H9 (cell line): ENCODE data around the gene ZNF766. TPM values are rescaled to one million over a fixed set of nuclear protein-coding genes. Genes with fewer than 3 reads are reported as not detected.

Experiments used
- DNase-seq: peaks from one replicate; pipeline ENCODE4 v3.0.0-alpha.2; 2017
- H2AFZ ChIP-seq: one replicate; pipeline ENCODE4 v1.6.1; 2013; ENCODE audit warnings: mild to moderate bottlenecking, low read length, control low read depth, moderate library complexity
- H2AK5ac ChIP-seq: 2 replicates; pipeline ENCODE4 v1.6.1; 2013; ENCODE audit warnings: low read length, control low read depth, mixed read lengths; ENCODE audit not compliant: insufficient read length
- H2BK120ac ChIP-seq: one replicate; pipeline ENCODE4 v1.6.1; 2013; ENCODE audit warnings: low read depth, mild to moderate bottlenecking, low read length, control low read depth, inconsistent platforms; ENCODE audit not compliant: poor library complexity, severe bottlenecking
- H2BK12ac ChIP-seq: 2 replicates; pipeline ENCODE4 v1.6.1; 2013; ENCODE audit warnings: low read length, control low read depth, mixed read lengths, low read depth; ENCODE audit not compliant: insufficient read length
- H2BK15ac ChIP-seq: 2 replicates; pipeline ENCODE4 v1.6.1; 2013; ENCODE audit warnings: low read depth, low read length, control low read depth
- H2BK20ac ChIP-seq: one replicate; pipeline ENCODE4 v1.6.1; 2013; ENCODE audit warnings: low read depth, mild to moderate bottlenecking, low read length, control low read depth, inconsistent platforms; ENCODE audit not compliant: poor library complexity, severe bottlenecking
- H2BK5ac ChIP-seq: 2 replicates; pipeline ENCODE4 v1.6.1; 2013; ENCODE audit warnings: low read length, control low read depth, mixed read lengths; ENCODE audit not compliant: insufficient read length
- H3K14ac ChIP-seq: 2 replicates; pipeline ENCODE4 v1.6.1; 2013; ENCODE audit warnings: low read length, control low read depth; ENCODE audit not compliant: insufficient read depth
- H3K18ac ChIP-seq: 2 replicates; pipeline ENCODE4 v1.6.1; 2013; ENCODE audit warnings: low read depth, mild to moderate bottlenecking, mixed read lengths, low read length, control low read depth; ENCODE audit not compliant: insufficient read length
- H3K23ac ChIP-seq: 2 replicates; pipeline ENCODE4 v1.6.1; 2013; ENCODE audit warnings: low read length, control low read depth, mixed read lengths, low read depth; ENCODE audit not compliant: insufficient read length
- H3K23me2 ChIP-seq: 2 replicates; pipeline ENCODE4 v1.6.1; 2013; ENCODE audit warnings: low read depth, mild to moderate bottlenecking, mixed read lengths, low read length, control low read depth; ENCODE audit not compliant: insufficient read length, poor library complexity, severe bottlenecking
- H3K27ac ChIP-seq: 2 replicates; pipeline ENCODE4 v1.5.1; 2013; ENCODE audit warnings: low read length, control low read depth, mixed read lengths, low read depth; ENCODE audit not compliant: insufficient read length
- H3K27me3 ChIP-seq: 2 replicates; pipeline ENCODE4 v1.6.1; 2013; ENCODE audit warnings: low read length, control low read depth, inconsistent platforms; ENCODE audit not compliant: insufficient read depth
- H3K4ac ChIP-seq: 2 replicates; pipeline ENCODE4 v1.6.1; 2013; ENCODE audit warnings: low read depth, mild to moderate bottlenecking, control low read depth, inconsistent platforms, low read length, moderate library complexity
- H3K4me1 ChIP-seq: 2 replicates; pipeline ENCODE4 v1.6.1; 2013; ENCODE audit warnings: low read length, control low read depth, inconsistent platforms; ENCODE audit not compliant: insufficient read depth
- H3K4me2 ChIP-seq: 2 replicates; pipeline ENCODE4 v1.6.1; 2013; ENCODE audit warnings: low read length, control low read depth, mixed read lengths; ENCODE audit not compliant: insufficient read length, insufficient read depth
- H3K56ac ChIP-seq: 2 replicates; pipeline ENCODE4 v1.6.1; 2013; ENCODE audit warnings: low read depth, mild to moderate bottlenecking, mixed read lengths, low read length, control low read depth; ENCODE audit not compliant: insufficient read length
- H3K79me1 ChIP-seq: 2 replicates; pipeline ENCODE4 v1.6.1; 2013; ENCODE audit warnings: low read depth, mild to moderate bottlenecking, moderate library complexity, low read length, control low read depth, inconsistent platforms; ENCODE audit not compliant: insufficient read depth, poor library complexity, severe bottlenecking
- H3K79me2 ChIP-seq: 2 replicates; pipeline ENCODE4 v1.6.1; 2013; ENCODE audit warnings: low read length, control low read depth, inconsistent platforms; ENCODE audit not compliant: insufficient read depth
- H3K9ac ChIP-seq: 2 replicates; pipeline ENCODE4 v1.6.1; 2013; ENCODE audit warnings: low read length, control low read depth, mixed read lengths; ENCODE audit not compliant: insufficient read length; ENCODE audit errors: extremely low read depth
- H3K9me3 ChIP-seq: one replicate; pipeline ENCODE4 v1.6.1; 2013; ENCODE audit warnings: low read depth, low read length, inconsistent platforms; ENCODE audit not compliant: control insufficient read depth
- H3T11ph ChIP-seq: one replicate; pipeline ENCODE4 v1.6.1; 2013; ENCODE audit warnings: mild to moderate bottlenecking, low read length, control low read depth, inconsistent platforms
- H4K20me1 ChIP-seq: one replicate; pipeline ENCODE4 v1.6.1; 2013; ENCODE audit not compliant: control insufficient read depth, insufficient read length, insufficient read depth
- H4K5ac ChIP-seq: 2 replicates; pipeline ENCODE4 v1.6.1; 2013; ENCODE audit warnings: low read depth, mild to moderate bottlenecking, mixed read lengths, low read length, control low read depth; ENCODE audit not compliant: insufficient read length
- H4K8ac ChIP-seq: replicated peaks from 2 replicates; pipeline ENCODE4 v1.6.1; 2013; ENCODE audit warnings: low read length, control low read depth, mixed read lengths, low read depth; ENCODE audit not compliant: insufficient read length
- H4K91ac ChIP-seq: 2 replicates; pipeline ENCODE4 v1.6.1; 2013; ENCODE audit warnings: low read depth, mild to moderate bottlenecking, moderate library complexity, mixed read lengths, low read length, control low read depth; ENCODE audit not compliant: insufficient read length
- H3K27ac Mint-ChIP-seq, 3 experiments: 2 replicates in 2 of 3; 3 replicates in 1 of 3; pipeline ENCODE4 v1.8.0; 2020 to 2021; ENCODE audit warnings: mixed read lengths in 3 of 3, mild to moderate bottlenecking in 1 of 3, moderate library complexity in 1 of 3
- H3K27me3 Mint-ChIP-seq: 2 replicates; pipeline ENCODE4 v1.8.0; 2021; ENCODE audit warnings: low read depth, mild to moderate bottlenecking, moderate library complexity, mixed read lengths
- H3K36me3 Mint-ChIP-seq, 3 experiments: 2 replicates in 2 of 3; 3 replicates in 1 of 3; pipeline ENCODE4 v1.8.0; 2020 to 2021; ENCODE audit warnings: low read depth in 3 of 3, mixed read lengths in 3 of 3; ENCODE audit not compliant: insufficient read depth in 1 of 3
- H3K4me1 Mint-ChIP-seq, 2 experiments: 2 replicates each; pipeline ENCODE4 v1.8.0; 2020; ENCODE audit warnings: mixed read lengths in 2 of 2
- H3K4me3 Mint-ChIP-seq, 2 experiments: 2 replicates in 1 of 2; 3 replicates in 1 of 2; pipeline ENCODE4 v1.8.0; 2020 to 2021; ENCODE audit warnings: mild to moderate bottlenecking in 2 of 2, mixed read lengths in 2 of 2, moderate library complexity in 1 of 2
- H3K9me3 Mint-ChIP-seq, 2 experiments: 2 replicates in 1 of 2; 3 replicates in 1 of 2; pipeline ENCODE4 v1.8.0; 2020; ENCODE audit warnings: mild to moderate bottlenecking in 2 of 2, mixed read lengths in 2 of 2, moderate library complexity in 1 of 2
- CTCF ChIP-seq: fragments of 200-600 bp; sonication (generic); conservative IDR thresholded peaks from 3 replicates; pipeline ENCODE4 v1.8.0; 2021; ENCODE audit warnings: antibody characterized with exemption, mild to moderate bottlenecking
- WGBS: extraction: QIAGEN DNeasy Blood & Tissue Kit; methylation state at CpG from one replicate; pipeline ENCODE4 v1.1.7; 2013; ENCODE audit warnings: missing lambda C conversion rate, low lambda C conversion rate, mixed read lengths; ENCODE audit not compliant: insufficient read length; ENCODE audit errors: extremely low coverage; 5-methylcytosine and 5-hydroxymethylcytosine counted together
- total RNA-seq: library from RNA; stranded (reverse); gene quantifications from 2 replicates; pipeline ENCODE4 v1.2.1, GENCODE V29; 2021

ZNF766 gene
- total RNA-seq, 1 experiment from 2014 or later = 33.6 TPM

GRCh38 chr19:52244021-52244420 is 25.4 kb upstream of the ZNF766 start:
- H3K4me1 Mint-ChIP-seq = no peaks in the 10 kb centered on the region
- Histone ChIP-seq H3K4me1 (no peaks in the 10 kb centered on the region), H3T11ph (no peak overlapping the region), H2BK5ac (no peak overlapping the region), H3K14ac (no peak overlapping the region), H4K20me1 (no peaks in the 10 kb centered on the region), H3K9ac (no peak overlapping the region), H3K9me3 (no peaks in the 10 kb centered on the region), H3K79me2 (no peaks in the 10 kb centered on the region), H4K8ac (no peak overlapping the region), H3K23ac (no peak overlapping the region), H2AK5ac (no peak overlapping the region), H3K18ac (no peak overlapping the region), H2AFZ (no peak overlapping the region), H3K27me3 (no peaks in the 10 kb centered on the region), H3K56ac (no peak overlapping the region), H4K91ac (no peak overlapping the region), H2BK15ac (no peak overlapping the region), H3K23me2 (no peaks in the 10 kb centered on the region), H2BK20ac (no peak overlapping the region), H3K79me1 (no peaks in the 10 kb centered on the region), H3K27ac (no peak overlapping the region), H3K4me2 (no peak overlapping the region), H4K5ac (no peak overlapping the region), H3K4ac (no peak overlapping the region), H2BK12ac (no peak overlapping the region), H2BK120ac (no peak overlapping the region)
- no peak overlapping the region for H3K4me3 Mint-ChIP-seq
- H3K27ac Mint-ChIP-seq = no peak overlapping the region
- peaks cover 4% of the 10 kb centered on the region for H3K27me3 Mint-ChIP-seq
- no peaks in the 10 kb centered on the region; a peak in 1 of 7 replicates for H3K36me3 Mint-ChIP-seq
- TF ChIP-seq CTCF = no peak
- H3K9me3 Mint-ChIP-seq = peaks cover 9 to 13% of the 10 kb centered on the region in 2 experiments
- no peak for DNase-seq
- WGBS = no CpG with 5 or more reads among the region's 12 CpGs
